Renal cortex interstitium (tissue), 11 donors: ENCODE data around the gene CNTNAP5. TPM values are rescaled to one million over a fixed set of nuclear protein-coding genes. Genes with fewer than 3 reads are reported as not detected.
A peak's percentile ranks its signal among the peaks of the same experiment; 100 is the strongest.

Experiments
- DNase-seq, 11 donors: peaks; one replicate each; pipeline ENCODE4 v3.0.0-alpha.2; 2013; ENCODE audit warnings: low read depth in 9 of 11, low spot score in 4 of 11; ENCODE audit errors: extremely low read depth in 1 of 11
- polyA plus RNA-seq, 3 donors: library from polyadenylated mRNA; unstranded; fragments of 120-200 nt; gene quantifications; one replicate each; pipeline ENCODE4 v1.2.1, GENCODE V29; 2013; ENCODE audit not compliant: insufficient read length in 3 of 3

CNTNAP5 gene
- polyA plus RNA-seq, 3 donors = 0.03 to 0.04 TPM; not detected in 1

- no peak for DNase-seq
These were observed 585.8 kb downstream of the CNTNAP5 start for GRCh38 chr2:124610866-124611265.

- DNase-seq = no peak
These were observed 598.5 kb downstream of the CNTNAP5 start for GRCh38 chr2:124623560-124623959.

- no peak for DNase-seq
These were observed 600.5 kb downstream of the CNTNAP5 start for GRCh38 chr2:124625561-124625960.

- DNase-seq = no peak
These were observed 601.9 kb downstream of the CNTNAP5 start for GRCh38 chr2:124626993-124627392.

- no peak for DNase-seq
These were observed 608.7 kb downstream of the CNTNAP5 start for GRCh38 chr2:124633812-124634211.

GRCh38 chr2:124639524-124639923 is 614.4 kb downstream of the CNTNAP5 start:
- DNase-seq = no peak

- DNase-seq = no peak
These were observed 615.2 kb downstream of the CNTNAP5 start for GRCh38 chr2:124640221-124640750.

- no peak for DNase-seq
These were observed 621.2 kb downstream of the CNTNAP5 start for GRCh38 chr2:124646166-124646815.

GRCh38 chr2:124647245-124647644 is 622.2 kb downstream of the CNTNAP5 start:
- DNase-seq = no peak

GRCh38 chr2:124647663-124648062 is 622.6 kb downstream of the CNTNAP5 start:
- DNase-seq = no peak

- peak in 1 of 11 donors; percentile 5 for DNase-seq
These were observed 623.9 kb downstream of the CNTNAP5 start for GRCh38 chr2:124649001-124649400.

- no peak for DNase-seq
These were observed 627.0 kb downstream of the CNTNAP5 start for GRCh38 chr2:124652099-124652498.

GRCh38 chr2:124658373-124658772 is 633.3 kb downstream of the CNTNAP5 start:
- no peak for DNase-seq

GRCh38 chr2:124661558-124661957 is 636.5 kb downstream of the CNTNAP5 start:
- no peak for DNase-seq

GRCh38 chr2:124662946-124663644 is 638.0 kb downstream of the CNTNAP5 start:
- DNase-seq = no peak

GRCh38 chr2:124663645-124663997 is 638.5 kb downstream of the CNTNAP5 start:
- DNase-seq = no peak

- DNase-seq = no peak
These were observed 639.3 kb downstream of the CNTNAP5 start for GRCh38 chr2:124664363-124664762.

- DNase-seq = no peak
These were observed 641.9 kb downstream of the CNTNAP5 start for GRCh38 chr2:124666976-124667375.

- no peak for DNase-seq
These were observed 643.1 kb downstream of the CNTNAP5 start for GRCh38 chr2:124668161-124668560.

- DNase-seq = no peak
These were observed 645.1 kb downstream of the CNTNAP5 start for GRCh38 chr2:124670187-124670586.

GRCh38 chr2:124678043-124678442 is 653.0 kb downstream of the CNTNAP5 start:
- DNase-seq = no peak
